ENCODE measurements around the gene PHTF2. TPM values are rescaled to one million over a fixed set of nuclear protein-coding genes. Genes with fewer than 3 reads are reported as not detected.

Gene PHTF2
- polyA plus RNA-seq, 1 of the 3 experiments (the other 2 are of a cell fraction), result 21.2 TPM

GRCh38 chr7:77824636-77825035, 26.1 kb downstream of the PHTF2 start:
- ChIA-PET POLR2A (no interaction called here), CTCF (interaction anchor here (1.1 kb wide), 1 partner anchor 10 kb away, joined by 3 read pairs; no protein-coding TSS in a partner anchor)
- TF ChIP-seq FOSL2 (IDR thresholded peaks at IDR 0.05; ENCODE audit: borderline replicate concordance, low read depth) (no peak), MXI1 (IDR thresholded peaks at IDR 0.05; ENCODE audit: low read depth, low read length) (no peak), NRF1 (IDR thresholded peaks at IDR 0.05; ENCODE audit: low read depth, low read length) (no peak), TEAD4 (IDR thresholded peaks at IDR 0.05; ENCODE audit: borderline replicate concordance, insufficient read depth) (no peak), EP300 (IDR thresholded peaks at IDR 0.05; ENCODE audit: borderline replicate concordance in 1 of 2, low read depth in 1 of 2, low read length in 1 of 2) (no peak), JUND (IDR thresholded peaks at IDR 0.05) (no peak), PBX3 (IDR thresholded peaks at IDR 0.05) (no peak)

GRCh38 chr7:77825131-77825530, 26.6 kb downstream of the PHTF2 start:
- H3K36me3 ChIP-seq (replicated peaks in 1 of 2; ENCODE audit: control insufficient read depth in 1 of 2, insufficient read depth in 2 of 2, low read length in 1 of 2), result peaks cover 0 to 12% of the 10 kb centered on the region in 2 experiments
- no peaks in the 10 kb centered on the region for H3K27me3 ChIP-seq (ENCODE audit: insufficient read depth)
- H3K9ac ChIP-seq, result no peak overlapping the region
- H3K9me3 ChIP-seq, result peaks cover 20% of the 10 kb centered on the region
- no peak overlapping the region for H2AFZ ChIP-seq (ENCODE audit: low read depth)
- no peak for DNase-seq
- no peak overlapping the region for H3K4me3 ChIP-seq (ENCODE audit: low read depth in 2 of 2, low read length in 1 of 2)
- H3K4me2 ChIP-seq, result no peak overlapping the region
- H3K79me2 ChIP-seq (ENCODE audit: insufficient read depth), result peaks cover 71% of the 10 kb centered on the region
- no peaks in the 10 kb centered on the region; a peak in 1 of 4 replicates for H3K4me1 ChIP-seq (ENCODE audit: control insufficient read depth in 1 of 2, insufficient read depth in 2 of 2, low read depth in 1 of 2, low read length in 1 of 2)
- no peaks in the 10 kb centered on the region for H4K20me1 ChIP-seq (ENCODE audit: insufficient read depth)
- no peak overlapping the region for H3K27ac ChIP-seq (ENCODE audit: low read depth in 2 of 2, low read length in 1 of 2)
- CTCF ChIA-PET, result interaction anchor here (1.2 kb wide), 1 partner anchor 12 kb away, joined by 3 read pairs; no protein-coding TSS in a partner anchor
- POLR2A ChIA-PET, result no interaction called here
- peaks cover 4% of the 10 kb centered on the region for H3F3A ChIP-seq (replicated peaks; ENCODE audit: insufficient read depth)
- 90% methylated on average over 3 of the region's 3 CpGs for WGBS (ENCODE audit: low lambda C conversion rate)
- no peaks in the 10 kb centered on the region for H3K9me2 ChIP-seq
- TF ChIP-seq FOXM1 (IDR thresholded peaks at IDR 0.05; ENCODE audit: low read depth), result no peak
- no peak for TF ChIP-seq ZBTB33 (IDR thresholded peaks at IDR 0.05; ENCODE audit: borderline replicate concordance, low read depth)
- TF ChIP-seq, protein P1, sequence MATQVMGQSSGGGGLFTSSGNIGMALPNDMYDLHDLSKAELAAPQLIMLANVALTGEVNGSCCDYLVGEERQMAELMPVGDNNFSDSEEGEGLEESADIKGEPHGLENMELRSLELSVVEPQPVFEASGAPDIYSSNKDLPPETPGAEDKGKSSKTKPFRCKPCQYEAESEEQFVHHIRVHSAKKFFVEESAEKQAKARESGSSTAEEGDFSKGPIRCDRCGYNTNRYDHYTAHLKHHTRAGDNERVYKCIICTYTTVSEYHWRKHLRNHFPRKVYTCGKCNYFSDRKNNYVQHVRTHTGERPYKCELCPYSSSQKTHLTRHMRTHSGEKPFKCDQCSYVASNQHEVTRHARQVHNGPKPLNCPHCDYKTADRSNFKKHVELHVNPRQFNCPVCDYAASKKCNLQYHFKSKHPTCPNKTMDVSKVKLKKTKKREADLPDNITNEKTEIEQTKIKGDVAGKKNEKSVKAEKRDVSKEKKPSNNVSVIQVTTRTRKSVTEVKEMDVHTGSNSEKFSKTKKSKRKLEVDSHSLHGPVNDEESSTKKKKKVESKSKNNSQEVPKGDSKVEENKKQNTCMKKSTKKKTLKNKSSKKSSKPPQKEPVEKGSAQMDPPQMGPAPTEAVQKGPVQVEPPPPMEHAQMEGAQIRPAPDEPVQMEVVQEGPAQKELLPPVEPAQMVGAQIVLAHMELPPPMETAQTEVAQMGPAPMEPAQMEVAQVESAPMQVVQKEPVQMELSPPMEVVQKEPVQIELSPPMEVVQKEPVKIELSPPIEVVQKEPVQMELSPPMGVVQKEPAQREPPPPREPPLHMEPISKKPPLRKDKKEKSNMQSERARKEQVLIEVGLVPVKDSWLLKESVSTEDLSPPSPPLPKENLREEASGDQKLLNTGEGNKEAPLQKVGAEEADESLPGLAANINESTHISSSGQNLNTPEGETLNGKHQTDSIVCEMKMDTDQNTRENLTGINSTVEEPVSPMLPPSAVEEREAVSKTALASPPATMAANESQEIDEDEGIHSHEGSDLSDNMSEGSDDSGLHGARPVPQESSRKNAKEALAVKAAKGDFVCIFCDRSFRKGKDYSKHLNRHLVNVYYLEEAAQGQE (IDR thresholded peaks at IDR 0.05; ENCODE audit: low read depth, low read length), result no peak
- no peak for TF ChIP-seq POLR2AphosphoS5 (IDR thresholded peaks at IDR 0.05; ENCODE audit: low read depth, low read length)
- TF ChIP-seq, protein P2, sequence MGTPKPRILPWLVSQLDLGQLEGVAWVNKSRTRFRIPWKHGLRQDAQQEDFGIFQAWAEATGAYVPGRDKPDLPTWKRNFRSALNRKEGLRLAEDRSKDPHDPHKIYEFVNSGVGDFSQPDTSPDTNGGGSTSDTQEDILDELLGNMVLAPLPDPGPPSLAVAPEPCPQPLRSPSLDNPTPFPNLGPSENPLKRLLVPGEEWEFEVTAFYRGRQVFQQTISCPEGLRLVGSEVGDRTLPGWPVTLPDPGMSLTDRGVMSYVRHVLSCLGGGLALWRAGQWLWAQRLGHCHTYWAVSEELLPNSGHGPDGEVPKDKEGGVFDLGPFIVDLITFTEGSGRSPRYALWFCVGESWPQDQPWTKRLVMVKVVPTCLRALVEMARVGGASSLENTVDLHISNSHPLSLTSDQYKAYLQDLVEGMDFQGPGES (IDR thresholded peaks at IDR 0.05; ENCODE audit: low read depth, low read length), result no peak
- no peak for TF ChIP-seq GABPA (IDR thresholded peaks at IDR 0.05; ENCODE audit: low read depth)
- no peak for TF ChIP-seq EP300 (IDR thresholded peaks at IDR 0.05; ENCODE audit: borderline replicate concordance in 1 of 2, low read depth in 1 of 2, low read length in 1 of 2)
- TF ChIP-seq FOXJ3 (CRISPR knock-in tag; IDR thresholded peaks at IDR 0.05), result no peak
- TF ChIP-seq MAX (IDR thresholded peaks at IDR 0.05; ENCODE audit: low read depth), result no peak
- no peak for TF ChIP-seq EZH2phosphoT487 (IDR thresholded peaks at IDR 0.05; ENCODE audit: borderline replicate concordance, low read depth)
- TF ChIP-seq, protein P3, sequence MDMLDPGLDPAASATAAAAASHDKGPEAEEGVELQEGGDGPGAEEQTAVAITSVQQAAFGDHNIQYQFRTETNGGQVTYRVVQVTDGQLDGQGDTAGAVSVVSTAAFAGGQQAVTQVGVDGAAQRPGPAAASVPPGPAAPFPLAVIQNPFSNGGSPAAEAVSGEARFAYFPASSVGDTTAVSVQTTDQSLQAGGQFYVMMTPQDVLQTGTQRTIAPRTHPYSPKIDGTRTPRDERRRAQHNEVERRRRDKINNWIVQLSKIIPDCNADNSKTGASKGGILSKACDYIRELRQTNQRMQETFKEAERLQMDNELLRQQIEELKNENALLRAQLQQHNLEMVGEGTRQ (IDR thresholded peaks at IDR 0.05; ENCODE audit: borderline replicate concordance, low read depth, low read length), result no peak
- TF ChIP-seq RXRA (IDR thresholded peaks at IDR 0.05; ENCODE audit: borderline replicate concordance, low read depth), result no peak

More at GRCh38 chr7:77824636-77825035, 26.1 kb downstream of the PHTF2 start:
- Histone ChIP-seq H3K9me3 (peaks cover 23% of the 10 kb centered on the region), H4K20me1 (ENCODE audit: insufficient read depth) (no peaks in the 10 kb centered on the region), H3K9me2 (no peaks in the 10 kb centered on the region), H3K4me2 (no peak overlapping the region), H3F3A (replicated peaks; ENCODE audit: insufficient read depth) (peaks cover 4% of the 10 kb centered on the region), H3K36me3 (replicated peaks in 1 of 2; ENCODE audit: control insufficient read depth in 1 of 2, insufficient read depth in 2 of 2, low read length in 1 of 2) (peaks cover 0 to 15% of the 10 kb centered on the region in 2 experiments), H3K27me3 (ENCODE audit: insufficient read depth) (no peaks in the 10 kb centered on the region), H2AFZ (ENCODE audit: low read depth) (no peak overlapping the region), H3K79me2 (ENCODE audit: insufficient read depth) (peaks cover 76% of the 10 kb centered on the region), H3K4me3 (ENCODE audit: low read depth in 2 of 2, low read length in 1 of 2) (no peak overlapping the region), H3K27ac (ENCODE audit: low read depth in 2 of 2, low read length in 1 of 2) (no peak overlapping the region), H3K9ac (no peak overlapping the region), H3K4me1 (ENCODE audit: control insufficient read depth in 1 of 2, insufficient read depth in 2 of 2, low read depth in 1 of 2, low read length in 1 of 2) (no peaks in the 10 kb centered on the region)
- DNase-seq, result no peak
- 100% methylated on average over 5 of the region's 5 CpGs for WGBS (ENCODE audit: low lambda C conversion rate)
